WTC11 (cell line): ENCODE data around the gene SLC49A3.

Experiments
- CTCF ChIP-seq: fragments of 200-600 bp; IDR thresholded peaks from 2 replicates; pipeline ENCODE4 v1.8.0; 2022; ENCODE audit warnings: antibody characterized with exemption
- ETV6 ChIP-seq: sonication (generic); formaldehyde crosslinking; IDR thresholded peaks from 2 replicates; pipeline ENCODE4 v1.8.1; 2022; ENCODE audit warnings: mild to moderate bottlenecking, missing genetic modification reagents
- SMAD3 ChIP-seq: sonication (generic); formaldehyde crosslinking; IDR thresholded peaks from 2 replicates; pipeline ENCODE4 v1.8.0; 2022; ENCODE audit warnings: missing genetic modification reagents, mild to moderate bottlenecking, borderline replicate concordance
- TF ChIP-seq, protein P1 (sequence below): sonication (generic); formaldehyde crosslinking; IDR thresholded peaks from 2 replicates; pipeline ENCODE4 v1.8.1; 2023; ENCODE audit warnings: mild to moderate bottlenecking, missing genetic modification reagents, moderate library complexity

- TF ChIP-seq SMAD3 (CRISPR knock-in tag) (no peak), CTCF (no peak), ETV6 (CRISPR knock-in tag) (no peak)
- TF ChIP-seq, protein P1, sequence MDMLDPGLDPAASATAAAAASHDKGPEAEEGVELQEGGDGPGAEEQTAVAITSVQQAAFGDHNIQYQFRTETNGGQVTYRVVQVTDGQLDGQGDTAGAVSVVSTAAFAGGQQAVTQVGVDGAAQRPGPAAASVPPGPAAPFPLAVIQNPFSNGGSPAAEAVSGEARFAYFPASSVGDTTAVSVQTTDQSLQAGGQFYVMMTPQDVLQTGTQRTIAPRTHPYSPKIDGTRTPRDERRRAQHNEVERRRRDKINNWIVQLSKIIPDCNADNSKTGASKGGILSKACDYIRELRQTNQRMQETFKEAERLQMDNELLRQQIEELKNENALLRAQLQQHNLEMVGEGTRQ (CRISPR knock-in tag): no peak
Measured at GRCh38 chr4:660401-660800, 28.6 kb downstream of the SLC49A3 start.
